GM21529 (cell line): Measurements from ENCODE around the gene GAGE12J.
"Not testable (repeated sequence)": the region's sequence is repeated elsewhere in the genome, so short reads cannot be mapped to it uniquely, and the experiment has no call there.

Experiments used
- ATAC-seq: cut with Tn5 transposase; IDR thresholded peaks from one replicate; pipeline ENCODE4 v1.9.1; 2021; ENCODE audit not compliant: unreplicated experiment

The GAGE12J gene

GRCh38 chrX:49309401-49309981 is 12.3 kb upstream of the GAGE12J start:
- no peak for ATAC-seq

- no peak for ATAC-seq
Observed at GRCh38 chrX:49310371-49310770, 11.5 kb upstream of the GAGE12J start.

DNA sequence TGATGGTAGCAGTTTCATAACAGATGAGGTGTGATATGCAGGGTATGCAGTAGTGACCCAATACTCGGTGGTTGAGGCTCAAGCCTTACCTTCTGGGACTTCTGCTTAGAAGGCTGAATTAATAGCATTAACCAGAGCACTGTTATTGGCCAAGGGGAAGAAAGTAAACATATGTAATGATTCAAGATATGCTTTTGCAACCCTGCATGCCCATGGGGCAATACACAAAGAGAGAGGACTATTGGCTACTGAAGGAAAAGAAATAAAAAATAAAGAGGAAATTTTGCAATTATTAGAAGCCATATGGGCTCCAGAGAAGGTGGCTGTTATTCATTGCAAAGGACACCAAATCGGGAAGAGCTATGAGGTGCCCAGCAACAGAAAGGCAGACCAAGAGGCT is 9.7 kb upstream of the GAGE12J start:
- no peak for ATAC-seq

- no peak for ATAC-seq
Observed at GRCh38 chrX:49316085-49316484, 5.8 kb upstream of the GAGE12J start.

DNA sequence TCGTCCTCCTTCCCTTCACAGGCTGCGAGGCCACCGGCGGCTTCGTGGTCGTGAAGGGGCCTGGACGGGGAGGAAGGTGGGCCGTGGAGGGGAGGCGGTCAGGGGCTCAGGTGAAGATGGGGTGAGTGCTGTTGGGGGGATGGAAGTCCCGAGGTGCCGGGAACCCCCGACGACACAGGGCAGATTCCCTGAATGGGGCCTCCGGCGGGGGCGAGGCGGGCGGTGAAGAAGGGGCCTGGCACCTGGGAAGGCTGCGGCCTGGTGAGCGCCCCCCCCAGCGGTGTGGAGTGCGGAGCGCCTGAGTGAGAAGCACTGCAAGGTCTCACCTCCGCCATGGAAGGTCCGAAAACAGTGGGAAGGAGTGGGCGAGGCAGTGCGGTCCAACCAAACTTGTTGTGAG is 429 bp downstream of the GAGE12J start:
- not testable (repeated sequence) for ATAC-seq

- ATAC-seq: not testable (repeated sequence)
Observed at GRCh38 chrX:49323735-49324134, 1.9 kb downstream of the GAGE12J start.

- not testable (repeated sequence) for ATAC-seq
Observed at GRCh38 chrX:49330421-49330820, 8.6 kb downstream of the GAGE12J start.

- not testable (repeated sequence) for ATAC-seq
Observed at GRCh38 chrX:49331282-49331681, 9.4 kb downstream of the GAGE12J start, which contains the start of gene GAGE13. Gene GAGE13 (plus strand): TSS chrX:49331582. CDS start chrX:49332738, 1,156 bp downstream.

DNA sequence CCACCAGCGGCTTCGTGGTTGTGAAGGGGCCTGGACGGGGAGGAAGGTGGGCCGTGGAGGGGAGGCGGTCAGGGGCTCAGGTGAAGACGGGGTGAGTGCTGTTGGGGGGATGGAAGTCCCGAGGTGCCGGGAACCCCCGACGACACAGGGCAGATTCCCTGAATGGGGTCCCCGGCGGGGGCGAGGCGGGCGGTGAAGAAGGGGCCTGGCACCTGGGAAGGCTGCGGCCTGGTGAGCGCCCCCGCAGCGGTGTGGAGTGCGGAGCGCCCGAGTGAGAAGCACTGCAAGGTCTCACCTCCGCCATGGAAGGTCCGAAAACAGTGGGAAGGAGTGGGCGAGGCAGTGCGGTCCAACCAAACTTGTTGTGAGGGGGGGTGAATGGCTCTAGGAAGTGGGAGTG is 10.0 kb downstream of the GAGE12J start:
- not testable (repeated sequence) for ATAC-seq

- not testable (repeated sequence) for ATAC-seq
Observed at GRCh38 chrX:49341449-49341848, 19.6 kb downstream of the GAGE12J start.

DNA sequence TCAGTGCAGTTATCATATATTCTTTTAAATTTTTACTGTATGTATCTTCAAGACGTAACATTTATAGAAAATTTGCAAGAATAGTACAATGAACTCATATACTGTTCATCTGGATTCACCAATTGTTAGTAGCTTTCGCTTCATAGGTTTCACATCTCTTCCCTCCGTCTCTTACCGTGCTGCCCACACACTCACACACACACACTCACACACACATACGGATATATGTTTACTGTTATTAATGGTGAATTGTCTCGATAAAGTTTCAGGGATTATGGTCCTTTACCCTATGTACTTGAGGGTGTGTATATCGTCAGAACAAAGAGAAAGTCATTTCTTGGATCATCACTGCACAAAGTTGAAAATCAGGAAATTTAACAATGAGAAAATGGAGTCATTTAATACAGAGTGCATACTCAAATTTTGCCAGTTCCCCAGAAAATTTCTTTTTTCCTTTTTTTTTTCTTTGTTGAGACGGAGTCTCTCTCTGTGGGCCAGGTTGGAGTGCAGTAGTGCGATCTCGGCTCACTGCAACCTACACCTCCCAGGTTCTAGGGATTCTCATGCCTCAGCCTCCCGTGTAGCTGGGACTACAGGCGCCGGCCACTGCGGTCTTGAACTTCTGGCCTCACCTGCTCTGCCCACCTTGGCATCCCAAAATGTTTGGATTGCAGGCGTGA is 22.8 kb downstream of the GAGE12J start:
- ATAC-seq: not testable (repeated sequence)

GRCh38 chrX:49345402-49345801 is 23.6 kb downstream of the GAGE12J start:
- ATAC-seq: not testable (repeated sequence)

GRCh38 chrX:49346150-49346549 is 24.3 kb downstream of the GAGE12J start:
- not testable (repeated sequence) for ATAC-seq
